HG03060 (cell line): Measurements from ENCODE around the gene PAPPA2.
A peak's percentile ranks its signal among the peaks of the same experiment; 100 is the strongest.

ENCODE experiments used
- ATAC-seq: cut with Tn5 transposase; IDR thresholded peaks from one replicate; pipeline ENCODE4 v1.9.1; 2021; ENCODE audit warnings: low read depth, moderate number of reproducible peaks; ENCODE audit not compliant: unreplicated experiment

Gene PAPPA2

GRCh38 chr1:176691251-176692228, 228.6 kb downstream of the PAPPA2 start:
- peak; percentile 80 for ATAC-seq

DNA sequence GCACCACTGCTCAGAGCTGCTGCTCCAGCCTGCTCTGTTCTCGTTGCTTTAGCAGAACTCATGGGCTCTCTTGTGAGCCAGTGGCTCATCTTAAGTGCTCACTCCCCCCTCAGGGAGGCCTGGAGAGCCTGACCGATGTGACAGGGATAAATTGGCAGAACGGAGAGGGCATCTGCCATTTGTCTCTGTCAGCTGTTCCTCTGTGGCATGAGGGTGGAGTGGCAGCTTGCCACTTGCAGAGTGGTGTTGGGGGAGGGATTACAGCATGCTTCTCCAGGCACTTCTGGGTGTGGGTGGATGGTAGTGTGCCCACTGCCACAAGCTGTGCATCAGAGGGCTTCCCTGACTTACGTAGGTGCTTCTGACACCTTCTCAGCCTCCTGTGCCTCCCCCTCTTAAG, 229.5 kb downstream of the PAPPA2 start:
- no peak for ATAC-seq

DNA sequence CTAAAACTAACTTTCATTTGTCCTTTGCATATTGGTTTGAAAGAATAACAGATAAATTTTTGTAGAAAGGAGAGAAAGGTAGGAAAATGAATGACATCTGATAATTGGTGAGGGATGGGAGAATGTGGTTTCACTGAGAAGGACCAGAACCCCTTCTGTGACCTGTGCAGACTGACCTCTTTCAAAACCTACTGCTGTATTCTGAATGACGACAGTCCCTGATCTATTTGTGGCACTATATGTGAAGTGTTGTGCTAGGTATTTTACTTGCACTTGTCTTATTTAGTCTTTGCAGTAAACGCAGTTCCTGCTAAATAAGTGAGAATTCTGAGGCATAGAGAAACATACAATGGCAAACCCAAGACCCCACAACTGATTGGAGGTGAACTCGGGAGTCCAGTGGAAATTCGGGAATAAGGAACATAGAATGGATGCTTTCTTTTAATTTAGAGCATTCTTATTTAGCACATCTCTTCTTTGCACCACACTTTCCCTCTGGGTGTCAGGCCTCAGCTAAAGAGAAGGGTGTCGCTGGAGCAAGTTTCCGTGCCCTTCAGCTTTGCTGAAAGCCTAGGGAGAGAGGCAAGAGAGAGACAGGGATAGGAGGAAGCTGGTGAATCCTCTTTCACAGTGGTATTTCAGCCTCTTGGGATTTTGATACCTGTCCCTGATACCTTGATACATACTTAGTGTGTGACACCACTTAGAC, 230.2 kb downstream of the PAPPA2 start:
- no peak for ATAC-seq

- ATAC-seq, result no peak
These were observed 230.8 kb downstream of the PAPPA2 start for GRCh38 chr1:176693697-176694329.

- ATAC-seq, result no peak
These were observed 231.7 kb downstream of the PAPPA2 start for GRCh38 chr1:176694713-176695112.

GRCh38 chr1:176696109-176696508, 233.1 kb downstream of the PAPPA2 start:
- no peak for ATAC-seq

GRCh38 chr1:176696689-176697088, 233.7 kb downstream of the PAPPA2 start:
- ATAC-seq, result no peak

- no peak for ATAC-seq
These were observed 236.8 kb downstream of the PAPPA2 start for GRCh38 chr1:176699821-176700220.

GRCh38 chr1:176701151-176701866, 238.3 kb downstream of the PAPPA2 start:
- ATAC-seq, result no peak

DNA sequence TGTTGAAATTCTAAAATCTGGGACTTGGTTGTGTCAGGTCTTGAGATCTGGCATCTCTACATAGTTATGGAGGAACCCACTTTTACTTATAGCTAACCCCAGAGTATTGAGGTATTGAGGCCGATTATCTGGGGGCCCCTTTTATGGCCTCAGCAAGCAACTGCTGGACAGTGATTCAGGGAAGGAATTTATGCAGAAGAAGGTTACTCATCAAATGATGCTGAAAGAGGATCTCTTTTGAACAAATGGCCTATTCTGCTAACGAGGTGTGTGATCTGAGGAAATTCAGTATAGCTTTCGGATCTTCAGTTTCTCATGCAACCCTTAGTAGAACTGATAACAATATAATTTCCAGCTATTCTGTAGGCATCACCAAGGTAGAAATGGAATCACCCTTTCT, 239.9 kb downstream of the PAPPA2 start:
- no peak for ATAC-seq

GRCh38 chr1:176705585-176705984, 242.6 kb downstream of the PAPPA2 start:
- no peak for ATAC-seq

DNA sequence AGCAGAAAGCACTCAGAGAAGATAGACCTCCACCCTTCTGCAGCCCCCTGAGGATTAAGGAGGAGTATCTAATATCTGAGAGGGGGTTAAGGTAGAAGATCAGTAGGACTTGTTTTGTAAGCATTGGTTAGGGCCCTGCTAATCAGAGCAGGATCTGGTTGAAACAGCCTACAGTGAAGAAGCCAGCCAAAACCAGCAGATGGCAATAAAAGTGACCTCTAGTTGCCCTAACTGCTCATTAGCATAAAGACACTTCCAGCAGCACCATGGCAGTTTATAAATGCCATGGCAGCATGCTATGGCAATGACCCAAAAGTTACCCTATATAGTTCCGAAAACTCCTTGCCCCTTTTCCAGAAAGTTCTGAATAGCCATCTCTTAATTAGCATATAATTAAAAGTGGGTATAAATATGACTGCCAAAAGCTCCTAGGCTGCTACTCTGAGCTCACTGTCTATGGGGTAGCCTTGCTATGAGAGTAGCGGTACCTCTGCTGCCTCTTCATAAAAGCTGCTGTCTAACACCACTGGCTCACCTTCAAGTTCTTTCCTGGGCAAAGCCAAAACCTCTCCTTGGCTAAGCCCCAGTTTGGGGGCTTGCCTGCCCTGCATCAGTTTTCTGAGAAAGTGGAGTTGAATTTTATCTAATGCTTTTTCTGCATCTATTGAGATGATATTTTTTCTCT, 254.2 kb downstream of the PAPPA2 start:
- ATAC-seq, result no peak

DNA sequence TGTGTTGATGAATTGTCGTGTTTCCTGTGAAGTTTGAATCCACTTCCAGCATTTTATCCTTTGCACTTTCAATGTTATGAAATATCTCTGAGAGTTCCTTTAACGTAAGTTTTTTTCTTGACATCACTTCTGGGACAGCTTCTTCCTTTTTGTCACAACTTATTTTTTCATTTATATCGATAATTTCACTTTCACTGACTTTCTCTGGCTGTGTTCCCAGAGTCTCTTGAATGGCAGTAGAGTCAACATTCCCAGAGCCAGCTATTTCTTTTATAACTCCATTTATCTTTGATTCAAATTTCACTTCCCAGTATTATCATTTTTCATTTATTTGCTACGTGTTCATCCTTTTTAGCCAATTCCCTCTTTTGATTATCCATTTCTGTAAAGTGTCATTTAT, 256.5 kb downstream of the PAPPA2 start:
- no peak for ATAC-seq

GRCh38 chr1:176720838-176721237, 257.9 kb downstream of the PAPPA2 start:
- no peak for ATAC-seq

DNA sequence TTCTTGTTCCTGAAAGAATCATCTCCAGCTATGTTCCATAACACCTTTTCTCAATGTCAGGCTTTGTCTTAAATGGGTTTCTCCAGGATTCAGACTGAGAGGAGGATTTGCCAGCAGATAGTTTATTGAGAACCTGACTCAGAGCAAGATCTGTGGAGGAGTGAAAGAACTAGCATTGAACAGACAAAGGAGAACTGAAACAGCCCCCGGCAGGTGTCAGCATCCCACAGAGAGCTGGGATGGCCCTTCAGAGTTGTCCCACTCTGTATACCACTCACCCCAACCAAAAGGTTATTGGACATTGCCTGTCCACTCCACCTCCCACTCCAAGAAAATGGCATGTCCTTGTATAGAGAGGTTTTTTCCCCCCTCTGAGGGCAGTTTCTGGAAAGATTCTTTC, 270.7 kb downstream of the PAPPA2 start:
- ATAC-seq, result no peak

- no peak for ATAC-seq
These were observed 272.2 kb downstream of the PAPPA2 start for GRCh38 chr1:176735201-176735600.

DNA sequence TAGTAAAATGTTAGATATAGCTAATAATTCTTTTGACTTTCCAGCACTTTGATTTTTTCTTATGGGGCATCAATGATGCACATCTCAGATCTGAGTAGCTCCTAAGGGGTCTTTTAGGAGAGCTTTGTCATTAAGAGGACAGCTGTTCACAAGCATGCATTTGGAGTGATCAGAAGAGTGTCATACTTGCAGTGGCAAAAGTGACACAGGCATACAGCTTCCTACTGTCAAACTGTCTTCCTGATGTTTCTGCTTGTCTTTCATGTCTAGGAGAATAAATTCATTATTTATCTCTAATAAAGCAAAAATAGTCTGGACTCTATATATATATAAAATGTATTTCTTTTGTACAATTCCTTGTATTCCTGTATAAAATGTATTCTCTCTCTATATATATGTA, 273.0 kb downstream of the PAPPA2 start:
- ATAC-seq, result no peak

DNA sequence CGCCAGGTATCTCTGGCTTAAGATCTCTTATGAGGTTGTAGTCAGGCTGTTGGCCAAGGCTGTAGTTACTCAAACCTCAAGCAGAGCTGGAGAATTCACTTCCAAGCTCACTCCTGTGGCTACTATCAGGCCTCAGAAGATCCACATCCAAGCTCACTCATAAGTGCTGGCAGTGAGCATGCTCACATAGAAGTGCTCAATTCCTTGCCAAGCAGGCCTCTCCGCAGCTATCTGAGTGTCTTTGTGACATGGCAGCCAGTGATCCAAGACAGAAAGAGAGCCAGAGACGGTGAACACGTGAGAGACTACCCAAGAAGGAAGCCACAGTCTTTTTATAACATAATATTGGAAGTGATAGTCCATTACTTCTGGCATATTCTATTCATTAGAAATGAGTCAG, 278.2 kb downstream of the PAPPA2 start:
- ATAC-seq, result no peak

DNA sequence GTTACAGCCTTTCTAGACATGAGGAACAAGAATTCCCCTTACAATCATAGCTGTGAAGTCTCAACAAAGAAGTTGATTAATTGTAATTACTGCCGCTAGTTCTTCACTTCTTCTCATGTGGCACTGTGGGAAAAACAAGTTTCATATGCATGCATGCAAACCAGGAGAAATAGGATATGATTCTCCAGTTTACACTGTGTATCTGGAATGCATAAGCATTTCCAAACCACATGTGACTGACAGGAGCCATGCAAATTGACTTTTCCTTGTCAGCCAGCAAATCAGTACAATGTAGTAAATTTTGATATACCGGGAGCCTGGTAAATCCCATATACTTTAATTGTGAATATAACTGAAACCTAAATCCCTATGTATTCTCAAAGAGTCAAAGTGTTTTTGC, 279.3 kb downstream of the PAPPA2 start:
- no peak for ATAC-seq

GRCh38 chr1:176744142-176744541, 281.2 kb downstream of the PAPPA2 start:
- no peak for ATAC-seq
